ENCODE results near the gene ADGB. TPM values are rescaled to one million over a fixed set of nuclear protein-coding genes. Genes with fewer than 3 reads are reported as not detected.
A peak's percentile ranks its signal among the peaks of the same experiment; 100 is the strongest.

Gene ADGB
- total RNA-seq (2016; rRNA removed; fragmentation: Illumina TruSeq; extraction: Trizol) (not detected in 2 replicates), polyA plus RNA-seq (2011; rRNA removed) (not detected in 2 replicates), polyA minus RNA-seq (2011; rRNA and poly(A)+ RNA removed; ENCODE audit: low replicate concordance) (not detected in 2 replicates), Bru-seq, nascent RNA (percentile 1 among the genes with signal in this experiment), BruChase-seq, experiment 1, labeled RNA remaining after a 6-hour chase (percentile 2 among the genes with signal in this experiment), BruChase-seq, experiment 2, labeled RNA remaining after a 2-hour chase (percentile 5 among the genes with signal in this experiment)
- not detected in 2 replicates for total RNA-seq (2016; cell fraction: cytosol; rRNA removed; fragmentation: Illumina TruSeq; extraction: Trizol; ENCODE audit: low read depth)
- total RNA-seq (2016; cell fraction: insoluble cytoplasmic fraction; rRNA removed; fragmentation: Illumina TruSeq; extraction: Trizol): not detected in 2 replicates
- not detected in 2 replicates for total RNA-seq (2016; cell fraction: membrane; rRNA removed; fragmentation: Illumina TruSeq; extraction: Trizol)
- total RNA-seq (2016; cell fraction: nucleus; rRNA removed; fragmentation: Illumina TruSeq; extraction: Trizol): not detected in 2 replicates
- polyA plus RNA-seq (2011; cell fraction: cytosol; rRNA removed): not detected in 2 replicates
- polyA plus RNA-seq (2011; cell fraction: nucleus; rRNA removed): not detected in 2 replicates
- polyA plus RNA-seq (2012): not detected in 2 replicates
- polyA plus RNA-seq (2016; cell fraction: cytosol; fragmentation: Illumina TruSeq; extraction: Trizol; ENCODE audit: low read depth): not detected in 2 replicates
- polyA plus RNA-seq (2016; cell fraction: insoluble cytoplasmic fraction; fragmentation: Illumina TruSeq; extraction: Trizol; ENCODE audit: low read depth): not detected in 2 replicates
- not detected in 2 replicates for polyA plus RNA-seq (2016; cell fraction: membrane; fragmentation: Illumina TruSeq; extraction: Trizol; ENCODE audit: low read depth)
- polyA plus RNA-seq (2016; cell fraction: nucleus; fragmentation: Illumina TruSeq; extraction: Trizol; ENCODE audit: insufficient read depth, low read depth): not detected in 2 replicates
- not detected in 2 replicates for polyA minus RNA-seq (2011; cell fraction: cytosol; rRNA and poly(A)+ RNA removed)
- not detected in 2 replicates for polyA minus RNA-seq (2011; cell fraction: nucleus; rRNA and poly(A)+ RNA removed)
- long read RNA-seq, experiment 1: 0 reads
- long read RNA-seq, experiment 2, partial matches to known transcripts: 0 of 1 reads
- long read RNA-seq, experiment 2, other reads (novel, unspliced or antisense): 1 of 1 reads

DNA sequence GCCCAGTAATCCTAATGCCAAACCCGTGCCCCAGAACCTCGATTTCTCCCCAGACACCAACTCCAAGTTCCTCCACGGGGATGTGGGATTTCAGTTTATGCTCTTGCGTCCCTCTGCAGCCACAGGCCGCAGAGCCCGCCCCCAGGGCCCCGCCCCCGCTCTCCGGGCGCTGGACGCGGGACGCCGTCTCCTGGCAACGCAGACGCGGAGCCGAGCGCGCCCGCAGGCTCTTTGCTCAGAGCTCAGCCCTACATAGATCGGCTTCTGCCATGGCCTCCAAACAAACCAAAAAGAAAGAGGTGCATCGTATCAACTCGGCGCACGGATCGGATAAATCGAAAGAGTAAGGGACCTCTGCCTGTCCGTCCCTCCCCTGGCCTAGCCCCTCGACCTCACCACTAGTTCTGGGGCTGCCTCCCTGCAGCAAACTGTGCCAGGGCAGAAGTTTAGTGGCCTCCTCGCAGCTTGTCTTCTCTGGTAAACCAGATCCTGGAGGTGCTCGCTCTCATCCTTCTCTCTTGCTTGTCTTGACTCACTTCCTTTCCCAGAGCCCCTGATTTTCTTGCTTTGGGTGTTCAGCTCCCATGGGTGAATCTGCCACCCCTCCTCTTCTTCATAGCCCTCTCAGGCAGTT, at the start of gene ADGB:
Gene ADGB (plus strand): TSS at position 201 of the 634 bp plus-strand sequence. CDS start 69 bp downstream, at position 270.
- CTCF ChIA-PET (ENCODE audit: low intra/inter-chr PET ratio, low total read pairs): no interaction called here
- Histone ChIP-seq H3K4me3 (replicated peaks in 1 of 3; ENCODE audit: insufficient read depth in 1 of 3, low read depth in 2 of 3, low read length in 3 of 3) (peak within 1 kb of the TSS; percentile 11 to 51 (median 24); a peak in 3 of 6 replicates), H4K20me1 (ENCODE audit: insufficient read depth, low read length) (no peaks in the 10 kb centered on the region), H3K9ac (ENCODE audit: insufficient read depth, low read depth, low read length) (no peak within 1 kb of the TSS), H3K4me1 (ENCODE audit: insufficient read depth, low read length) (peaks cover 5% of the 10 kb centered on the region; the same call in 1 of the 2 replicates), H3K27ac (ENCODE audit: extremely low read length, insufficient read depth, low read length) (no peak within 1 kb of the TSS), H3K36me3 (replicated peaks in 1 of 2; ENCODE audit: control insufficient read depth in 1 of 2, insufficient read depth in 2 of 2, low read length in 2 of 2) (no peaks in the 10 kb centered on the region), H2AFZ (ENCODE audit: low read length) (no peak within 1 kb of the TSS), H3K79me2 (ENCODE audit: insufficient read depth, low read length) (no peaks in the 10 kb centered on the region), H3K4me2 (ENCODE audit: low read depth, low read length) (peak within 1 kb of the TSS; percentile 80), H3K27me3 (ENCODE audit: control insufficient read depth in 1 of 2, insufficient read depth in 2 of 2, low read length in 2 of 2) (no peaks in the 10 kb centered on the region; a peak in 1 of 5 replicates), H3K9me3 (ENCODE audit: low read length) (no peaks in the 10 kb centered on the region)
- no TSS peak for BruUV-seq (replicated peaks)
- FAIRE-seq (no peak), ATAC-seq (peak; percentile 100), DNase-seq (ENCODE audit: low spot score) (peak; percentile 36)
- POLR2A ChIA-PET: no interaction called here
- in situ Hi-C loops (cut with HindIII; ENCODE audit: extremely low pct_ligation_motif_present, low pct_unique_long_range_greater_than_20kb) (no loop called here), intact Hi-C loops (cut with micrococcal nuclease; ENCODE audit: unreplicated experiment) (loop anchor here (5.0 kb wide), 1 partner anchor 57 kb away; the partner anchor contains the start of gene RAB32)
- 1% methylated on average over 26 of the region's 32 CpGs for WGBS (ENCODE audit: low lambda C conversion rate)
- TF ChIP-seq ZNF605 (CRISPR knock-in tag; IDR thresholded peaks at IDR 0.05): no peak
- no peak for TF ChIP-seq HNRNPK (IDR thresholded peaks at IDR 0.05; ENCODE audit: low read depth, low read length, poor library complexity, severe bottlenecking)
- TF ChIP-seq ZNF687 (CRISPR knock-in tag; IDR thresholded peaks at IDR 0.05): peak; percentile 42
- no peak for TF ChIP-seq ZNF746 (CRISPR knock-in tag; IDR thresholded peaks at IDR 0.05)
- no peak for TF ChIP-seq TSC22D2 (CRISPR knock-in tag; IDR thresholded peaks at IDR 0.05; ENCODE audit: borderline replicate concordance)
- TF ChIP-seq, protein P1, sequence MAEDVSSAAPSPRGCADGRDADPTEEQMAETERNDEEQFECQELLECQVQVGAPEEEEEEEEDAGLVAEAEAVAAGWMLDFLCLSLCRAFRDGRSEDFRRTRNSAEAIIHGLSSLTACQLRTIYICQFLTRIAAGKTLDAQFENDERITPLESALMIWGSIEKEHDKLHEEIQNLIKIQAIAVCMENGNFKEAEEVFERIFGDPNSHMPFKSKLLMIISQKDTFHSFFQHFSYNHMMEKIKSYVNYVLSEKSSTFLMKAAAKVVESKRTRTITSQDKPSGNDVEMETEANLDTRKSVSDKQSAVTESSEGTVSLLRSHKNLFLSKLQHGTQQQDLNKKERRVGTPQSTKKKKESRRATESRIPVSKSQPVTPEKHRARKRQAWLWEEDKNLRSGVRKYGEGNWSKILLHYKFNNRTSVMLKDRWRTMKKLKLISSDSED (CRISPR knock-in tag; IDR thresholded peaks at IDR 0.05): no peak
- no peak for TF ChIP-seq ZNF251 (CRISPR knock-in tag; IDR thresholded peaks at IDR 0.05)
- TF ChIP-seq TCF7 (IDR thresholded peaks at IDR 0.05; ENCODE audit: low read depth): no peak
- TF ChIP-seq, protein P2, sequence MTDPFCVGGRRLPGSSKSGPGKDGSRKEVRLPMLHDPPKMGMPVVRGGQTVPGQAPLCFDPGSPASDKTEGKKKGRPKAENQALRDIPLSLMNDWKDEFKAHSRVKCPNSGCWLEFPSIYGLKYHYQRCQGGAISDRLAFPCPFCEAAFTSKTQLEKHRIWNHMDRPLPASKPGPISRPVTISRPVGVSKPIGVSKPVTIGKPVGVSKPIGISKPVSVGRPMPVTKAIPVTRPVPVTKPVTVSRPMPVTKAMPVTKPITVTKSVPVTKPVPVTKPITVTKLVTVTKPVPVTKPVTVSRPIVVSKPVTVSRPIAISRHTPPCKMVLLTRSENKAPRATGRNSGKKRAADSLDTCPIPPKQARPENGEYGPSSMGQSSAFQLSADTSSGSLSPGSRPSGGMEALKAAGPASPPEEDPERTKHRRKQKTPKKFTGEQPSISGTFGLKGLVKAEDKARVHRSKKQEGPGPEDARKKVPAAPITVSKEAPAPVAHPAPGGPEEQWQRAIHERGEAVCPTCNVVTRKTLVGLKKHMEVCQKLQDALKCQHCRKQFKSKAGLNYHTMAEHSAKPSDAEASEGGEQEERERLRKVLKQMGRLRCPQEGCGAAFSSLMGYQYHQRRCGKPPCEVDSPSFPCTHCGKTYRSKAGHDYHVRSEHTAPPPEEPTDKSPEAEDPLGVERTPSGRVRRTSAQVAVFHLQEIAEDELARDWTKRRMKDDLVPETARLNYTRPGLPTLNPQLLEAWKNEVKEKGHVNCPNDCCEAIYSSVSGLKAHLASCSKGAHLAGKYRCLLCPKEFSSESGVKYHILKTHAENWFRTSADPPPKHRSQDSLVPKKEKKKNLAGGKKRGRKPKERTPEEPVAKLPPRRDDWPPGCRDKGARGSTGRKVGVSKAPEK (CRISPR knock-in tag; IDR thresholded peaks at IDR 0.05; ENCODE audit: borderline replicate concordance): no peak
- TF ChIP-seq ZNF451 (CRISPR knock-in tag; IDR thresholded peaks at IDR 0.05): no peak

Data from HepG2 (cell line).